Breast epithelium (tissue), 3 donors: ENCODE results near the gene MYO9B.

Experiments
- CTCF ChIP-seq, 3 donors: fragments of 450-650 bp; IDR thresholded peaks; one replicate each; pipeline ENCODE4 v1.5.1; 2016 to 2017; ENCODE audit warnings: antibody characterized with exemption in 3 of 3, mild to moderate bottlenecking in 3 of 3, moderate library complexity in 3 of 3
- POLR2A ChIP-seq: fragments of 450-650 bp; IDR thresholded peaks from one replicate; pipeline ENCODE4 v1.6.1; 2016; ENCODE audit warnings: antibody characterized with exemption, mild to moderate bottlenecking, moderate library complexity
- POLR2AphosphoS5 ChIP-seq, 3 donors: sonication (generic); formaldehyde crosslinking; IDR thresholded peaks; one replicate each; pipeline ENCODE4 v1.6.1; 2017; ENCODE audit warnings: antibody characterized with exemption in 3 of 3

DNA sequence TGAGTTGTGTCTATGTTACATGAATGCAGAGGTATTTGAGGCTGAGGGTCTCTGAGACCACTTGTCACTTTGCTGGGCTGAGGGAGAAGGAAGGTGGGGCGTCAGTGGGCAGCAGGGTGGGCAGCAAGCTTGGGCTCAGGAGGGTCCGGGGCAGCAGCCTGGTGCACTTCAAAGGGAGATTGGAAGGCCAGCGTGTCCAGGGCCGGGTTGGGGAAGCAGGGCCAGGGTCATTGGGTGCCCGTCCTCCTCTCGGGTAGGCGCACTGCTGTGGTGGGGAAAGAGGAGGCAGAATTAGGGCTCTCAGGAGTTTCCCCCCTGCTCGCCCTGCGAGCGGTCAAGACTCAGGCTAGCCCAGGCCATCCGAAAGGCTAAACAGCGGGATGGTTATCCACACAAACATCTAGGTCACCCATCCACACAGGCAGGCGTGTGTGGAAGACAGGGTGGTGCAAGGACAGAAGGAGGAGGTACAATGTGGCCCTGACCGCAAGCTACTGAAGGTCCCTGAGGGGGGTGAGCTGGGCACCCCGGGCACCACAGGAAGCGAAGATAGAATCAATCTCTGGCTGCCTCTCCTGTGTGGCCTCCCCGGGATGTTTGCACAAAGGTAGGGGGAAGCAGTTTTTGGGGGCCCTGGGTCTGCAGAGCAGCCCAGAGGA, 37.7 kb downstream of the MYO9B start:
- no peak for TF ChIP-seq POLR2AphosphoS5 (IDR thresholded peaks at IDR 0.05)
- no peak for TF ChIP-seq CTCF (IDR thresholded peaks at IDR 0.05)
- TF ChIP-seq POLR2A: no peak
